ENCODE results near the gene MARCHF2. TPM values are rescaled to one million over a fixed set of nuclear protein-coding genes. Genes with fewer than 3 reads are reported as not detected.

MARCHF2 gene
- total RNA-seq, 1 experiment from 2014 or later = 27.5 TPM

- no peak overlapping the region for H2AK5ac ChIP-seq (ENCODE audit: insufficient read length, low read length)
- H3K18ac ChIP-seq (ENCODE audit: insufficient read length, low read depth, low read length) = no peak overlapping the region
- H4K20me1 ChIP-seq (ENCODE audit: control insufficient read depth, insufficient read depth, insufficient read length) = no peaks in the 10 kb centered on the region
- H2BK120ac ChIP-seq (ENCODE audit: low read depth, low read length, poor library complexity, severe bottlenecking) = no peak overlapping the region
- H4K5ac ChIP-seq (ENCODE audit: insufficient read length, low read depth, low read length) = no peak overlapping the region
- H3T11ph ChIP-seq (ENCODE audit: low read length) = no peak overlapping the region
- no peak overlapping the region for H3K9ac ChIP-seq (ENCODE audit: extremely low read depth, insufficient read length, low read length)
- Mint-ChIP-seq H3K36me3 (ENCODE audit: insufficient read depth in 1 of 3, low read depth in 3 of 3) (peaks cover 2 to 16% (median 11%) of the 10 kb centered on the region in 3 experiments; a peak in 4 of 7 replicates), H3K4me1 (peaks cover 17 to 22% of the 10 kb centered on the region in 2 experiments), H3K9me3 (no peaks in the 10 kb centered on the region), H3K4me3 (no peak overlapping the region), H3K27ac (no peak overlapping the region), H3K27me3 (ENCODE audit: low read depth) (peaks cover 24% of the 10 kb centered on the region)
- no peak overlapping the region for H2BK20ac ChIP-seq (ENCODE audit: low read depth, low read length, poor library complexity, severe bottlenecking)
- no peak overlapping the region for H2BK5ac ChIP-seq (ENCODE audit: insufficient read length, low read length)
- peaks cover 4% of the 10 kb centered on the region; the same call in 1 of the 2 replicates for H3K4me1 ChIP-seq (ENCODE audit: insufficient read depth, low read length)
- H2BK15ac ChIP-seq (ENCODE audit: low read depth, low read length) = no peak overlapping the region
- no peaks in the 10 kb centered on the region for H3K79me1 ChIP-seq (ENCODE audit: insufficient read depth, low read depth, low read length, poor library complexity, severe bottlenecking)
- no peaks in the 10 kb centered on the region for H3K27me3 ChIP-seq (ENCODE audit: insufficient read depth, low read length)
- H3K9me3 ChIP-seq (ENCODE audit: control insufficient read depth, low read depth, low read length) = no peaks in the 10 kb centered on the region
- H3K4me2 ChIP-seq (ENCODE audit: insufficient read depth, insufficient read length, low read length) = no peak overlapping the region
- H3K4ac ChIP-seq (ENCODE audit: low read depth, low read length) = no peak overlapping the region
- no peak for DNase-seq
- TF ChIP-seq, protein P1, sequence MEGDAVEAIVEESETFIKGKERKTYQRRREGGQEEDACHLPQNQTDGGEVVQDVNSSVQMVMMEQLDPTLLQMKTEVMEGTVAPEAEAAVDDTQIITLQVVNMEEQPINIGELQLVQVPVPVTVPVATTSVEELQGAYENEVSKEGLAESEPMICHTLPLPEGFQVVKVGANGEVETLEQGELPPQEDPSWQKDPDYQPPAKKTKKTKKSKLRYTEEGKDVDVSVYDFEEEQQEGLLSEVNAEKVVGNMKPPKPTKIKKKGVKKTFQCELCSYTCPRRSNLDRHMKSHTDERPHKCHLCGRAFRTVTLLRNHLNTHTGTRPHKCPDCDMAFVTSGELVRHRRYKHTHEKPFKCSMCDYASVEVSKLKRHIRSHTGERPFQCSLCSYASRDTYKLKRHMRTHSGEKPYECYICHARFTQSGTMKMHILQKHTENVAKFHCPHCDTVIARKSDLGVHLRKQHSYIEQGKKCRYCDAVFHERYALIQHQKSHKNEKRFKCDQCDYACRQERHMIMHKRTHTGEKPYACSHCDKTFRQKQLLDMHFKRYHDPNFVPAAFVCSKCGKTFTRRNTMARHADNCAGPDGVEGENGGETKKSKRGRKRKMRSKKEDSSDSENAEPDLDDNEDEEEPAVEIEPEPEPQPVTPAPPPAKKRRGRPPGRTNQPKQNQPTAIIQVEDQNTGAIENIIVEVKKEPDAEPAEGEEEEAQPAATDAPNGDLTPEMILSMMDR (conservative IDR thresholded peaks at IDR 0.05) = no peak
- H2AFZ ChIP-seq (ENCODE audit: low read length) = no peak overlapping the region
- no peak overlapping the region for H2BK12ac ChIP-seq (ENCODE audit: insufficient read length, low read depth, low read length)
- no peak overlapping the region for H3K14ac ChIP-seq (ENCODE audit: insufficient read depth, low read length)
- H3K23ac ChIP-seq (ENCODE audit: insufficient read length, low read depth, low read length) = no peak overlapping the region
- WGBS (ENCODE audit: extremely low coverage, insufficient read length, low lambda C conversion rate) = no CpG with 5 or more reads among the region's 19 CpGs
- no peaks in the 10 kb centered on the region for H3K23me2 ChIP-seq (ENCODE audit: insufficient read length, low read depth, low read length, poor library complexity, severe bottlenecking)
- H4K8ac ChIP-seq (replicated peaks; ENCODE audit: insufficient read length, low read depth, low read length) = no peak overlapping the region
- no peak overlapping the region for H3K27ac ChIP-seq (ENCODE audit: insufficient read length, low read depth, low read length)
- H4K91ac ChIP-seq (ENCODE audit: insufficient read length, low read depth, low read length) = no peak overlapping the region
- no peaks in the 10 kb centered on the region for H3K79me2 ChIP-seq (ENCODE audit: insufficient read depth, low read length)
- H3K56ac ChIP-seq (ENCODE audit: insufficient read length, low read depth, low read length) = no peak overlapping the region
These were observed 42.7 kb upstream of the MARCHF2 start for GRCh38 chr19:8370176-8371010.

Data from H9 (cell line).